HS-5 (cell line): ENCODE results near the gene SLC22A23.

ENCODE experiments used
- DNase-seq: peaks from one replicate; pipeline ENCODE4 v3.0.0-alpha.2; 2012; ENCODE audit warnings: low read depth

Gene SLC22A23, protein sequence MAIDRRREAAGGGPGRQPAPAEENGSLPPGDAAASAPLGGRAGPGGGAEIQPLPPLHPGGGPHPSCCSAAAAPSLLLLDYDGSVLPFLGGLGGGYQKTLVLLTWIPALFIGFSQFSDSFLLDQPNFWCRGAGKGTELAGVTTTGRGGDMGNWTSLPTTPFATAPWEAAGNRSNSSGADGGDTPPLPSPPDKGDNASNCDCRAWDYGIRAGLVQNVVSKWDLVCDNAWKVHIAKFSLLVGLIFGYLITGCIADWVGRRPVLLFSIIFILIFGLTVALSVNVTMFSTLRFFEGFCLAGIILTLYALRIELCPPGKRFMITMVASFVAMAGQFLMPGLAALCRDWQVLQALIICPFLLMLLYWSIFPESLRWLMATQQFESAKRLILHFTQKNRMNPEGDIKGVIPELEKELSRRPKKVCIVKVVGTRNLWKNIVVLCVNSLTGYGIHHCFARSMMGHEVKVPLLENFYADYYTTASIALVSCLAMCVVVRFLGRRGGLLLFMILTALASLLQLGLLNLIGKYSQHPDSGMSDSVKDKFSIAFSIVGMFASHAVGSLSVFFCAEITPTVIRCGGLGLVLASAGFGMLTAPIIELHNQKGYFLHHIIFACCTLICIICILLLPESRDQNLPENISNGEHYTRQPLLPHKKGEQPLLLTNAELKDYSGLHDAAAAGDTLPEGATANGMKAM

DNA sequence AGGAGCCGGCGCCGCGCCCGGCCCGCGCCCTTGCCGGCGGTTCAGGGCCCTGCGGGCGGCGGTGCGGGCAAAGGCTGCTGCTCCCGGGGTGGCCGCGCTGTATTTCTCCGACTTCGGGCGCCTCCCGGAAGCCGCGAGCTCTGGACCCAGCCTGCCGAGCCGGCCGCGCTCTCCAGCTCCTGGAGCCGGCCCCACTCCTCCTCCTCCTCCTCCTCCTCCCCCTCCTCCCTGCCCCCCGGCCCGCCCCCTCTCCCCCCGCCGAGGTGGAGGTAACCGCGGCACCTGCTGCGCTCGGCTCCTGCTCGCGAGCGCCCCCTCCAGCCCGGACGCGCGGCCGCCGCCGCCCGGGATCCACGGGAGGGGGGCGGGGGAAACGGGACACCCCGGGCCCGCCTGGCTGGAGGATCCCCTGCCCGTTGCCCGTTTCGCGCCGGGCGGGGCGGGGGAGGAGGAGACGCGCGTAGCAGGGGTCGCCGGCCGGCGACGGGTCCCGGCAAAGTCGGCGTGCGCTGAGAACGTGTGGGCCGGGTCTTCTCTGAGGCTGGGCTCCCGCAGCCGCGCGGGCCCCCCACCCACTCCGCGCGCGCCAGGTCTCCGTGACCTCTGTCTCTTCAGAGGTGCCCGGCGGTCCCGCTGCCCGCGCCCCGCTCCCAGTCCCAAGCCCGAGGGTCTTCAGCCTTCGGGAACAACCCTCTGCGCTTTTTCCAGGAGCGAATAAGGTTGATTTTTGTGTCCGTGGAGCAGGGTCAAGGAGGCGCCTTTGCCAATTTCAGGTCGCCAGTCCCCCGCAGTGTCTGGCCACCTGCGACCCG lies at the start of gene SLC22A23:
TSS of gene SLC22A23 (minus strand) at position 153 of the 812 bp plus-strand sequence. CDS start 491 bp downstream, outside the sequence.
- no peak for DNase-seq

DNA sequence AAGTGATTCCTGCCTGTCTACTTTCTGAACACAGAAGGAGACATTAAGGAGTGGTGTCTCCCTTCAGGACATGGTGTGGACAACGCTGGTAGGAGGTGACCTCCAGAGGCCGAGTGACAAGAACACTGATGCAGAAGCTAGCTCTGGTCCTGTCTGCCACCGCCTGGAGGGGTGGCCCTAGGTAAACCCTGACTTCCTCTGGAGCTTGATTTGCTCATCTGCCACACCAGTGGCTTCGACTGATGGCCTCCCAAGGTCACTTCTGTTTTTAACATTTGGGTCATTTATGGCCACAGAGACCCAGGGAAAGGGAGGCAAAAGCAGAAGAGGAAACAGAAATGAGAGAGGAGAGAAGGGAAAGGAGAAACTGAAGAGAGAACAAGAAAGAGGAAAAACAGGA lies 49.4 kb upstream of the SLC22A23 start:
- no peak for DNase-seq

DNA sequence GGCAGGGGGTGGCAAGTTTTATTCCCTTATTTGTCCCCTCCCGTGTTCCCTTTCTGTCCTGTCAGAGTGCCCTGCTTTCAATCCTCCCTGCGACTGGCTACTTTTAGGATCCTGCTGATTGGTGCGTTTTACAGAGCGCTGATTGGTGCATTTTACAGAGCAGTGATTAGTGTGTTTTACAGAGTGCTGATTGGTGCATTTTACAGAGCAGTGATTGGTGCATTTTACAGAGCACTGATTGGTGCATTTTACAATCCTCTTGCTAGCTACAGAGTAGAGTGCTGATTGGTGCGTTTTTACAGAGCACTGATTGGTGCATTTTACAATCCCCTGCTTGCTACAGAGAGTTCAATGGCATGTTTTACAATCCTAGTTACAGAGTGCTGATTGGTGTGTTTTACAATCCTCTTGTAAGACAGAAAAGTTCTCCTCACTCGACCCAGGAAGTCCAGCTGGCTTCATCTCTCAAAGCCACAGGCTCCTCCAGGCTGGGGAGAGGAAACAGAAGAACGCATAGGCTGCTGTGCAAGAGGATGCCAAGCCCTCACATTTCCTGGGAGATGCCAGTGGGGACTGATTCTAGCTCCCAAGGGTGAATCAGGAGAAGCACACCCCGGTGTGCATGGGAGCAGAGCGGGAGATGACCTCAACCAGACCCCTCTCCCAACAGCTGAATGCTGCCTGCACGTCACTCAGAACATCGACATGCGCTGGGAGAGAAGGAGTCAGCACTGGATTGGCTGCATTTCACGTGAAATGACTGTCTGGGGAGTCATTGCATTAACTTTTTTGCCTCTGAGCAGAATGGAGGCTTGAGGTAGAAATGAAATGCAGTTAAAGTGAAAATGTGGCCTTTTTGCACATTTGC lies 48.3 kb upstream of the SLC22A23 start:
- no peak for DNase-seq

DNA sequence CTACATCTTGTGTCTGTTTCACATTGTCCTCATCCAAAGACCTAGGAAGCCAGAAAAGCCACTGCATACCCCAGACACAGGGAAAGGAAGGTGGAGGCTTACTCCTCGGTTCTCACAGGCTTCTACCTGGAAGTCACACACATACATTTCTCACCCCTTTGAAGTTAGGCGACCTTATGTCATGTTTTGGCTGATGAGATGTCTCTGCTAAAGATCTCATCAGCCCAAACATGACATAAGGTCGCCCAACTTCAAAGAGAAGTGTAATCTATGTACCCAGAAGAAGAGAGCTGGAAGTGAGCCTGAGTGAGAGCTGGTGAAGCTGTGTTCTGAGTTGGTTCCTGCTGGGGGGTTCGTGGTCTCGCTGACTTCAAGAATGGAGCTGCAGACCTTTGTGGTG lies 47.5 kb upstream of the SLC22A23 start:
- DNase-seq = no peak

DNA sequence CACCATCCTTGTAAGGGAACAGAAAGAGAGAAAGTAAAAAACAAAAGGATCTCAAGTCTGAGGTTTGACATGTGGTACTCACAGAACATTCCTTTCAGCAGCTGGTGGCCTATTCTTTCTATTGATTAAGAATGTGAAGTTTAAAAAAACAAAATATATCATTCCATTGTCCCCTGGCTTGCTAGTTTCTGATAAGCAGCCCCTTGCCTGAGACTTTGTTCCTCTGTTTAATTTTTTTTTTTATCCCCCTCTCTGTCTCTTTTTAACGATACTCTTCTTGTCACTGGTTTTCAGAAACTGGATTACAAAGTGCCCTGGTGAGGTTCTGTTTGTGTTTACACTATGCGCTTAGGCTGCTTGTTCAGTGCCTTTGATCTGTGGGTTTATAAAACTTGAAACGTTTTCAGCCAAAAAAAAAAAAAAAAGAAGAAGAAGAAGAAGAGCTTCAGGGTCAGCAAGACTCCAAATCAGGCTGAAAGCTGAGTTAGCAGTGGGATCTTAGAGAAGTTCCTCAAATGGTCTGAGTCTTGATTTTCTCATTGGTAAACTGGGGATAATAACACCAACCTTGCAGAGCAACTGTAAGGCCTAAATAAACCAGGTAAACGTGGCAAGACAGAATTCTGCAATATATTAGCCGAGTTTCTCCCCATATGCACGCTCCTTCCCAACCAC lies 45.1 kb upstream of the SLC22A23 start:
- DNase-seq = no peak

DNA sequence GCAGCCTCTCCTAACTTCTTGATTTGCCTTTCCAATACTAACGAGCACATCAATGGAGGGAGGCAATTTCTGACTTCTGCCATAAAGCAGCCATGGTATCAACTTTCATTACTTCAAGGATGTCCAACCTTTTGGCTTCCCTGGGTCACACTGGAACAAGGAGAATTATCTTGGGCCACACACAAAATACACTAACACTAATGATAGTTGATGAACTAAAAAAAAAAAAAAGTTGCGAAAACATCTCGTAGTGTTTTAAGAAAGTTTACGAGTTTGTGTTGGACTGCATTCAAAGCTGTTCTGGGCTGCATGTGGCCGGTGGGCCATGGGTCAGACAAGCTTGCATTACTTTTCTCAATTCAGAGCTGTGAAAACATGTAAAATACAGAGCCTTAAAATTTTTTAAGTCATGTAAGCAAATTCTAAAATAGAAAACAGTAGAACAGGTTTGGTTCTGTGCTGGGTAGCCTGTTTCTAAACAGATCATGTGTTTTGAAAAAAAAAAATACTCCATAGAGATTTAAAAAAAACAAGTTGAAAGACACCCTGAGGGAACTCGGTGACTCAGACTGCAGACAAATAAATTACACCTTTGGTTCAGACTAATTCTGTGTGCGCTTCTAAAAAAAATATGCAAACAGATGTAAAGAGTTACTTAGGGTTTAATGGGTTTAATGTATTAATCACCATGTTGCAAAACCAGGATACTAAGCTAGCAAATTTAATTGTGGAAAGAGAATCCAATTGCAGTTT lies 43.6 kb upstream of the SLC22A23 start:
- peak; percentile 29 for DNase-seq

DNA sequence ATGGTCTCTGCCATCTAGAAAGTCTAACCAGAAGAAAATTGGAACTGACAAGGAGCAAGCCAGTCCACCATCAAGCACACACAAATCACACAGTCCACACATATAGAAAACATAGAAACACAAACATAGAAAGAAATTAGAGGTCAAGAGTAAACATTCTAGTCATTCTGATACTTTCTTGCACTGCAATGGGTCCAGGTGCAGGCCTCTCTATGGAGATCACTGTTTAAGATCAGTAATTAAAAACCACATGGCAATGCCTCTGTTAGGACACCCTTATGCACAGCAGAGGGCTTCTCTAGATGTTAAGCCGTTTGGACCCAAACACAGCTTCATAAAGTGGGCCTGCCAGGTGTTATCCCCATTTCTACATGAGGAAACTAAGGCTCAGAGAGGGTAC lies 42.8 kb upstream of the SLC22A23 start:
- DNase-seq = no peak

DNA sequence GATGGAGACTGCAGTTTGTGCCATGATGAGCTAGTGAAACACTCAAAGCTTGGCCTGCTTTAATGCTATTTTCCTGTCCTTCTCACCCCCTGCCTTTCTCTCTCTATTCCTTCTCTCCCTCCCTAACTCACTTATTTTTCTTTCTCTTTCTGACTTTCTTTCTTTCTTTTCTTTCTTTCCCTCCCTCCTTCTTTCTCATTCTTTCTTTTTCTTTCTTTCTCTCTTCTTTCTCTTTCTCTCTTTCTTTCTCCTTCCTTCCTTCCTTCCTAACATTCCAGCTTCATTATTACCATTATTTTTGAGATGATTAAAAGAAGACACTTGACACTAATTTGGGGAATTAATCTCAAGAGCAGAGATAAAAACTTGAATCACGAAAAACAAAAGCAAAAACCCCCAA lies 39.5 kb upstream of the SLC22A23 start:
- DNase-seq = no peak

DNA sequence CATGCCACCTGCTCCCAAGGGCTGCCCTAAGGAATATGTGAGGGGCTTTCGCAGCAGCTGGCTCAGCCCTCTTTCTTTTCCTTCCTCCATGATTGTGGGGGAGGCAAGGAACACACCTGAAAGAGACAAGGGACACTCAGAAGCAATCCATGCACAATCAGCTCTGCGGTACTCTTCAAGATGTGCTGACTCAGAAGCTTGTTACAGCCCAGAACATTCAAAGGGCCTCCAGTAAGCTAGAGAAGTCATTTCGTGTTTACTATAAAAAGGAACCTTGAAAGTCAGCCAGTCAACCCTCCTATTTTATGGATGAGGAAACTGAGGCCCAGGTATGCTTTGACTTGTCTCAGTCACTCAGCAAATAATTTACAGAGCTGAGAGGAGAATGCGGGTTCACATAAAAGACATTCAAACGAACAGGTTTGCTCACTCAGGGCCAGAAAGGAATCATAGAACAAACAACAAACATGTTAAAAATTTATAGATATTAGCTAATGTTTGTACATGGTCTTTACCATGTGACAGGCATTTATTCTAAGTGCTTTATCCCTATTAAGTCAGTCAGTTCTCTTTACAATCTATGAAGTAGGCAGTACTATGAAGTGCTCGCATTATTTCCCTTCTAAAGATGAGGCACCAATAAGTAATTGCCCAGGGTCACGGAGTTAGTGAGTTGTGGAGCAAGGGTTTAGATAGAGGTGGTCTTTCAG lies 37.7 kb upstream of the SLC22A23 start:
- DNase-seq = no peak

DNA sequence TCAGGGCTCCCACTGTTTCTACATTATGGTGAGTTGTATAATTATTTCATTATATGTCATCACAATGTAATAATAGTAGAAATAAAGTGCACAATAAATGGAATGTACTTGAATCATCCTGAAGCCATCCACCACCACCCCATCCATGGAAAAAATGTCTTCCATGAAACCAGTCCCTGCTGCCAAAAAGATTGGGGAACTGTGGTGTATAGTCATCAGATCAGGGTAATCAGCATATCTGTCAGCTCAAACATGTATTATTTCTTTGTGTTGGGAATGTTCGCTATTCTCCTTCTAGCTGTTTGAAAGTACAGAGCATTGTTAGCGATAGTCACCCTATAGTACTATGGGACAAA lies 33.8 kb upstream of the SLC22A23 start:
- no peak for DNase-seq

DNA sequence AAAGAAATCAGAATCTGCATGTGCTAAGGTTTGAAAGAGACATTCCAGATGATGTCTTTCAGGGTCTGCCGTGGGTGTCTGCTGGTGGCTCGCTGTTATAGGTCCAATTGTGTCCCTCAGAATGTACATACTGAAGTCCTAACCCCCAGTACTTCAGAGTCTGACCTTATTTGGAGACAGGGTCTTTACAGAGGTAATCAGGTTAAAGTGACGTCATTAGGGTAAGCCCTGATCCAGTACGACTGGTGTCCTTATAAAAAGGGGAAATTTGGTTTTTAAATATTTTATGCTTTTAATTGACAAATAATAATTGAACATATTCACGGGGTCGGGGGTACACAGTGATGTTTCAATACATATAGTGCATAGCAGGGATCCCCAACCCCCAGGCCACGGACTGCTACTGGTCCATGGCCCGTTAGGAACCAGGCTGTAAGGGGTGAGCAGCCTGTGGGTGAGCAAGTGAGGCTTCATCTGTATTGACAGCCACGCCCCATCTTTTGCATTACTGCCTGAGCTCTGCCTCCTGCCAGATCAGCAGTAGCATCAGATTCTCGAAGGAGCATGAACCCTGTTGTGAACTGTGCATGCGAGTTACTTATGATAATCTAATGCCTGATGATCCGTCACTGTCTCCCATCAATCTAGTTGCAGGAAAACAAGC lies 33.2 kb upstream of the SLC22A23 start:
- DNase-seq = no peak

DNA sequence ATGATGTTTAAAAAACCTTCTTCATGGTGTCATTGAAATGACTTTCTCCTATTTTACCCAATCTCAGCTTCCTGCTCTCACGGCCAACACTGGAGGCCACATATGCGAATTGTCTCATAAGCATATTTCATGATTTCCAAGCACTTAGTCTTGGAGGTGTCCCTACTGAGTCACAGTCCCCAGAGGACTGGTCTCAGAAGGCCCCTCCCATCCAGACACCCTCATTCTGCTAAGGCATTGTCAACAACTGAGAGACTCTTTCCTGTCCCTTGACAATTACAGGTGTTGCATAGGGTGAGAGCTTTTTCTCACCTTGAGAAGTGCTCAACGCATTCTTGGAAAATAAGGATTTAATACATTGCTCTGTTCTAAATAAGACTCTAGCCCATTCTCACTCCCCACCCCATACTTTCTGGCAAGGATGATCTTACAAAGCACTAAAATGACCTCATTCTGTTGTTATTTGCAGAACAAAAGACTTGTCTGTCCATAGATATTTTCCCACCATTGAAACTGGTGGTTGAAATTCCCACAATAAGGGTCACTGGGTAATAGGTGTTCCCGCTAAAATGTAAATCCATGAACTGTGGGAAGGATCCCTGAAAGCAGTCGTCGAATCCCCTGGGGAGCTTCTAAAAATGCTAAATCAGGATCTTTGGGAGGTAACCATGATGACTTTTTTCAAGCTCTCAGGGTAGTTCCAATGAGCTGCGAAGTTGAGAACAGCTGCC lies 32.3 kb upstream of the SLC22A23 start:
- no peak for DNase-seq

DNA sequence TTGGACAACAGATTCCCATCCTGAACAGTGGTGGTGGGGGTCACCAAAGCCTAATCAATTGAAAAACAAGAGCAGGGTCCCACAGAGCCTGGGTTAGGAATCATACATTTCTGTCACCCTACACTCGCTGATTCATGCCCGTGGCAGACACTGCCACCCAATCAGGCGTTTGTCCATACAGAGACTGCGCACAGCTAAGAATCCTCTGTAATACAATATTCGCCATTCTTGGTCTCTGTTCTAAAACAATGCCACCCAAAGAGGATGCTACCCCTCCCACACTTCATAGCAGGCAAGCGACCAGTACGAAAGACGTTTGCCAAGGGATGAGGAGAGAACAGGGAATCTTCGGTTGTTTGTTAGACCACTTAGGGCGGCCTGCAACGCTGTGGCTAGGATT lies 28.1 kb upstream of the SLC22A23 start:
- no peak for DNase-seq

DNA sequence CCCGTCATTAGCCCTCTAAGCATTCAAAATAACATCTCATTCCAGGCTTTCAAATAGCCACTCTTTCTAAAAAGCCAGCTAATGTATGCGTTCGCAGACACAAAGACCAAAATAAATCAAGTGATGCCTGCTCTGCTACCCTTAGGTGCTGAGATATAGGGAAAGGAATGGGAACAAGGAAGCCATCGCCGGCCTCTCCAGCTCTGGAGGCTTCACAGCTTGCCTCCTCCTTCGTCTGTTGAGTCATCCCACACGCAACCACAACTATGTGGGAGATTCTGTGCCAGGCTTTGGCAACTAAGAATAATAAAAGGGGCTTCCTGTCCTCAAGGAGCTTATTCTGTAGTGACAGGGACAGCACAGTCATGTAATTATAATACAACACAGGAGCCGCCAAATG lies 27.3 kb upstream of the SLC22A23 start:
- no peak for DNase-seq

DNA sequence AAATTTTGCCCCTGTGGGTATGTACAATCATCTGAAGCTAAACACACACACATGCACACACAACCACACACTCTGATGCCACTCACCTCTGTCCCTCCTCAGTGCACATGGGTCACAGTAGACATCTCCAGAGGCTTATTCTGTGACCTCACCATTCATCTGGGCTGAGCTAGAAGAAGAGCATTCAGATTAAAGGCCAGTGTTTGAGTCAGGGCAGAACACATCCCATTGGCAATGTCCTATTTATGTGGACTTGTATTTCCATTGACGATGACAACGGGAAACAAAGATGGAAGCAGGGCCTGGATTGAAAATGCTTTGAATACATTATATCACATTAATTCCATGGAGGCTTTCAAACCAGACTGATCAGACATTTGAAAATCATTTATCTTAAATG lies 26.8 kb upstream of the SLC22A23 start:
- DNase-seq = no peak

DNA sequence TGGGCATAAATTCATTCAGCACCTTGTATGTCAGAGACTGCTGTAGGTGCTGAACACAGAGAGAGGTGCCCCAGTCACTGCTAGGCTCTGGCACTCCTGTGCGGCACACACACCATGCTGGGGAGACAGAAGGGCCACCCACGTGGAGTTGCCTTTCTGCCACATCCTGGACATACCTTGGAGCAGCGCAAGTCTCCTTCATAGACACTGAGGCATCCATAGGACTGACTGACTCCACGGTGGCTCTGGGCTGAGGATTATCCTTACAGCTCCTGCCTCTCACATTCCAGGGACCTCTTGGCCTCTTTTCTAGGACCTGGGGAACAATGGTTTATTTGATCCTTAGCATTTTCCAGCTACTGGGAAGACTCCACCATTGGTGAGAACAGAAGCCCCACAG lies 26.0 kb upstream of the SLC22A23 start:
- DNase-seq = no peak

DNA sequence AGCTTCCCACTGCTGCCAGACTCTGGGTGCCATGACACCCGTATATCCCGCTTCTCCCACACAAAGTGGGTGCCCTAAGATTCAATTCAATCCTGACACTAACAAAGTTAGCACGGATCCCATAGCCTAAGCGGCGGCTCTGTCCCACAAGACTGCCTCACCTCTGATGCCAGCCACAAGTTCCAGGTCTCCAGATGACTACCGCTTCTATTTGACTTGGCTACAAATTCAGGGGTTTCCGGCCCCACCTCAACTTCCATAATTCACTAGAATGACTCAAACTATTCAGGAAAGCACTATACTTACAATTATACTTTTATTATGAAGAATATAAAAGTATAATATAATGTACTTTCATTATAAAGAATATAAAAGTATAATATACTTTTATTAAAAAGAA lies 24.8 kb upstream of the SLC22A23 start:
- no peak for DNase-seq

DNA sequence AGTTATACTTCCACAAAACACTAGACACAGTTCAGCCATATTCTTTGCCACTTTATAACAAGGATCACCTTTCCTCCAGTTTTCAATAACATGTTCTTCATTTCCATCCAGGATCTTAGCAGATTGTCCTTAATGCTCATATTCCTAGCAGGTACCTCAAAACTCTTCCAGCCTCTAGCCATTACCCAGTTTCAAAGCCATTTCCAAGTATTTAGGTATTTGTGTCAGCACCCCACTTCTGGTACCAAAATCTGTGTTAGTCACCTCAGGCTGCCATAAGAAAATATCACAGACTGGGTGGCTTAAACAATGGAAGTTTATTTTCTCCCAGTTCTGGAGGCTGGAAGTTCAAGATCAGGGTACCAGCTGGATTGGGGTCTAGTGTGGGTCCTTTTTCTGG lies 23.2 kb upstream of the SLC22A23 start:
- no peak for DNase-seq

DNA sequence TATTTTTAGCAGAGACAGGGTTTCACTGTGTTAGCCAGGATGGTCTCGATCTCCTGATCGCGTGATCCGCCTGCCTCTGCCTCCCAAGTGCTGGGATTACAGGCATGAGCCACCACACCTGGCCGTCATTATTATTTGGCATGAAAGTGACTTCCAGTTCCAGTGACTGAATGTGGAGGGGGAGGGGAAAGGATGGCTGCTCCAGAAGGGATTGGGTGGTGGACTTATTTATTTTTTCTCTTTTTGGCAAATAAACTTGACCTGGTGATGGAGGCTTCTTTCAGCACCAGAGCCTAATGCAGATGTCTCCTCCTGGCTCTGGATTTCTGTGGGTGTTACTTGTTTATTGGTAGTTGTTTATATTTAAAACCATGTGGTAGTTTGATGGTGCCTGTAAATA lies 16.9 kb upstream of the SLC22A23 start:
- no peak for DNase-seq
